Measurements from ENCODE around the gene TSHZ2.

DNA sequence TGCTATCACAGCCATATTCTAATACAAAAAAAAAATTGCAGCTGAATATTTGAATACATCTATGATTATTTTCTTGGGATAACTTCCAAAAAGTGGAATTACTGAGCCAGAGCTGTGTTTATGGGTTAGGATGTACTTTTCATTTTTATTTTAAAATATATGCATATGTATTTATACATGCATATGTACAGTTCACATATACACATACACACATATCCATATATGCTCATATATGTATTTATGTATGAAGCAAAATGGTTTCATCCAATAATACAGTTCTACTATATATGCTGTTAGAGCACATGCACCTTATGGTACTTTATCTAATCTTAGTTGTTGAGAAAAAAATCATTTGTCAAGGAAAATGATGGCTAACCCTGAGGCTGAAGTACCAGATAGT is 54.9 kb downstream of the TSHZ2 start:
- no peak for TF ChIP-seq ELF4 (IDR thresholded peaks at IDR 0.05)
- TF ChIP-seq SP1 (IDR thresholded peaks at IDR 0.05): no peak
- TF ChIP-seq FOXK2 (IDR thresholded peaks at IDR 0.05): no peak
- TF ChIP-seq FOXM1 (IDR thresholded peaks at IDR 0.05; ENCODE audit: borderline replicate concordance): no peak
- TF ChIP-seq ARNT (IDR thresholded peaks at IDR 0.05): no peak
- no peak for TF ChIP-seq BHLHE40 (IDR thresholded peaks at IDR 0.05; ENCODE audit: borderline replicate concordance)
- TF ChIP-seq HDGF (IDR thresholded peaks at IDR 0.05; ENCODE audit: borderline replicate concordance): no peak
- TF ChIP-seq TARDBP (IDR thresholded peaks at IDR 0.05): no peak
- TF ChIP-seq LEF1 (IDR thresholded peaks at IDR 0.05; ENCODE audit: borderline replicate concordance): no peak

Data from HEK293T (cell line).